ENCODE results near the gene INSC.
"Not testable (repeated sequence)": the region's sequence is repeated elsewhere in the genome, so short reads cannot be mapped to it uniquely, and the experiment has no call there.

The INSC gene, protein sequence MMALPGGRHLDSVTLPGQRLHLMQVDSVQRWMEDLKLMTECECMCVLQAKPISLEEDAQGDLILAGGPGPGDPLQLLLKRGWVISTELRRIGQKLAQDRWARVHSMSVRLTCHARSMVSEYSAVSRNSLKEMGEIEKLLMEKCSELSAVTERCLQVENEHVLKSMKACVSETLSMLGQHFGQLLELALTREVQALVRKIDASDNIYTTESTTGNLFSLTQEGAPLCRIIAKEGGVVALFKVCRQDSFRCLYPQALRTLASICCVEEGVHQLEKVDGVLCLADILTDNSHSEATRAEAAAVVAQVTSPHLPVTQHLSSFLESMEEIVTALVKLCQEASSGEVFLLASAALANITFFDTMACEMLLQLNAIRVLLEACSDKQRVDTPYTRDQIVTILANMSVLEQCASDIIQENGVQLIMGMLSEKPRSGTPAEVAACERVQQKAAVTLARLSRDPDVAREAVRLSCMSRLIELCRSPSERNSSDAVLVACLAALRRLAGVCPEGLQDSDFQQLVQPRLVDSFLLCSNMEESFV

DNA sequence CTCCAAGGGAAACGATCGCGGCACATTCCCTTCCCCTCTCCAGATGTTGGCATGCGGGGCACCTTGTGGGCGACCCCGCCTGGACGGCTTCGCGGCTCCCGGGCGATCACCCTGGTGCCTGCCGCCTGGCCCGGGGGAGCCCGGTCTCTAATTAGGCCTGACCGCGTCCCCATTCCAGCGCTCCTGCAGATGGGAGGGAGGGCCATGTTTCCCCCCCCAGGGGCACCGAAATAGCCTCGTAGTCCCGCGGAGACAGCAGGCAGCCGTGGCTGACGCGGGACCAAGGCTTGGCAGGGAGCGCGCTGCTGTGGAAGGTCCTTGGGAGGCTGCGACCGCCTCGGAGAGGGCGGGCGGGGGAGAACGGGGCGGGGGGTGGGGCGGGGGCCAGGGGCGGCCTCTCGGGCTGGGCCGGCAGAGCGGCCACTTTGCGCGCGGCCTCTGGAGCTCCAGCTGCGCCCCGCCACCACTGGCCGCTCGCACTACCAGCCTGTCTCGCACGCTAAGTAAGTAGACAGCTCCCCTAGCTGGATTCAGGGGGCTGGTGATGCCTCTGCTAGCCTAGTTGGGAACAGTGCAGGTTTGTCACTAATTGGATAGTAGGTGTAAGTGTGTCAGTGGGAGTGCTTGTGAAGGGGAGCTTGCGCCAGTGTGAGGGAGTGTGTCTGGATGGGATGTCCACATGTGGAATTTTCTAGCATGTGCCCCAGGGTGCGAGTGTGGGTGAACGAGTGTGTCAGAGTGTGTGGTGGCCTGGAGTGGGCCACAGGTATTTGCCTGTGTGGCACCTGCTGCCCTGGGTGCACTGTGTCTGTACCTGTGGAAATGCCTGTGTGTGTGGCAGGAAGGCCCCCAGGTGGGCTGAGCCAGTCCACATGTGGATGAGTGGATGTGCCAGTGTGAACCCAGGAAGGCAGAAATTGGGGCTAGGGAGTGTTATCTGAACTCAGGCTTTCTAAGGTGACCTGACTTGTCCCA, at the start of gene INSC:
Gene INSC, plus strand, starts transcription at position 423 of the 975 bp plus-strand sequence. CDS start 34,252 bp downstream, outside the sequence.
- no peak within 1 kb of the TSS for H3K27ac Mint-ChIP-seq
- peaks cover 34% of the 10 kb centered on the region for H3K27me3 Mint-ChIP-seq
- H3K4me3 Mint-ChIP-seq: no peak within 1 kb of the TSS
- H3K9me3 Mint-ChIP-seq: no peaks in the 10 kb centered on the region
- DNase-seq: no peak
- no peak for ATAC-seq
- peaks cover 30% of the 10 kb centered on the region for H3K4me1 Mint-ChIP-seq
- no peaks in the 10 kb centered on the region for H3K36me3 Mint-ChIP-seq (ENCODE audit: low read depth)

GRCh38 chr11:15069751-15070150, 45.0 kb upstream of the INSC start:
- H3K4me3 Mint-ChIP-seq; H3K36me3 Mint-ChIP-seq (ENCODE audit: low read depth): not testable (repeated sequence)
- H3K27me3 Mint-ChIP-seq: peaks cover 23% of the 10 kb centered on the region

GRCh38 chr11:15071556-15072255, 43.0 kb upstream of the INSC start:
- Mint-ChIP-seq H3K9me3 (peaks cover 16% of the 10 kb centered on the region), H3K36me3 (ENCODE audit: low read depth) (no peaks in the 10 kb centered on the region), H3K27ac (no peak overlapping the region), H3K4me1 (peaks cover 19% of the 10 kb centered on the region), H3K4me3 (no peak overlapping the region), H3K27me3 (peaks cover 23% of the 10 kb centered on the region)
- ATAC-seq: no peak
- no peak for DNase-seq

More at GRCh38 chr11:15069751-15070150, 45.0 kb upstream of the INSC start:
- DNase-seq, ATAC-seq, H3K27ac Mint-ChIP-seq: not testable (repeated sequence)
- Mint-ChIP-seq H3K4me1 (peaks cover 16% of the 10 kb centered on the region), H3K9me3 (peaks cover 16% of the 10 kb centered on the region)

GRCh38 chr11:15072551-15073143, 42.1 kb upstream of the INSC start:
- Mint-ChIP-seq H3K27ac (no peak overlapping the region), H3K27me3 (peaks cover 23% of the 10 kb centered on the region), H3K4me3 (no peak overlapping the region), H3K9me3 (peaks cover 16% of the 10 kb centered on the region), H3K36me3 (ENCODE audit: low read depth) (no peaks in the 10 kb centered on the region), H3K4me1 (peaks cover 19% of the 10 kb centered on the region)
- DNase-seq: no peak
- ATAC-seq: no peak

- Mint-ChIP-seq H3K9me3 (peaks cover 12% of the 10 kb centered on the region), H3K27ac (peak within 1 kb of the TSS; percentile 43), H3K4me3 (peak within 1 kb of the TSS; percentile 76), H3K36me3 (ENCODE audit: low read depth) (no peaks in the 10 kb centered on the region), H3K4me1 (peaks cover 19% of the 10 kb centered on the region), H3K27me3 (peaks cover 23% of the 10 kb centered on the region)
- DNase-seq (peak; percentile 36), ATAC-seq (peak; percentile 7)
These were observed 41.1 kb upstream of the INSC start, which contains the start of gene CALCB for GRCh38 chr11:15073361-15074205. TSS of gene CALCB (plus strand) at chr11:15073593. CDS start at chr11:15074719, 1,126 bp downstream.

DNA sequence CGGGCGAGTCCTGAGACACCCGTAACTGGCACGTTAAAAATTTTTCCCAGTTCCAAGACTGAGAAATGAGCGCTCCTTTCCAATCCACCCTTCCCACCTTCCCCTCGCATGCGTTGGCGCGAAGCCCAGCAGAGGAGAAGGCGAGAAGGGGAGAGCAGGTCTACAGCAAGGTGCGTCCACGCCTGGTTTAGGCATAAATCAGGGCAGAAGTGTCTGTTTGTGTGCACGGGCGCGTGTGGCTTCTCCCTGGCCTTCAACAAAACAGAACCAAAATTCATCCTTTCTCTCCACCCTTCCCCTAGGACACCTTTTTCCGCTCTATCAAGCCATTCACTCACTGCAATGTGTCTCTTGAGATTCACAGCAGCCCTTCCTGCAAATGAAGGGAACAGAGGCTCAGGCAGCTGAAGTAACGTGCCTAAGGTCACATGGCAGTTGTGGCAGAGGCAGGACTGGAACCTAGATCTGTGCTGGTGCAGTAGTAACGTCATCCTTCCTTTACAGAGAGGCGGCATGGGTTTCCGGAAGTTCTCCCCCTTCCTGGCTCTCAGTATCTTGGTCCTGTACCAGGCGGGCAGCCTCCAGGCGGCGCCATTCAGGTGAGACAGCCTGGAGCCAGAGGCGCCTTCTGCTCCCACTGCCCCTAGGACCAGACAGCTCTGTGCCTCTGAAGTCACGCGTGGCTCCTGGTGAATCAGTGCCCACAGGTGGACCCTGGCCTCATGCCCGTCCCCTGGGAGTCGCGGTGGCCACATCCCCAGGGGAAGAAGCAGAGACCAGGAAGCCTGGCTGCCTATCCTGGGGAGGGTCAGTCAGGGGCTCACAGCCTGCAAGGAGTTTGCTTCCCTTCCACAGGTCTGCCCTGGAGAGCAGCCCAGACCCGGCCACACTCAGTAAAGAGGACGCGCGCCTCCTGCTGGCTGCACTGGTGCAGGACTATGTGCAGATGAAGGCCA, 40.2 kb upstream of the INSC start:
- Mint-ChIP-seq H3K27ac (peak overlapping the region; percentile 43), H3K4me3 (peak overlapping the region; percentile 76), H3K36me3 (ENCODE audit: low read depth) (no peaks in the 10 kb centered on the region), H3K9me3 (peaks cover 7% of the 10 kb centered on the region), H3K4me1 (peaks cover 19% of the 10 kb centered on the region), H3K27me3 (peaks cover 23% of the 10 kb centered on the region)
- ATAC-seq: peak; percentile 91
- peak; percentile 92 for DNase-seq

DNA sequence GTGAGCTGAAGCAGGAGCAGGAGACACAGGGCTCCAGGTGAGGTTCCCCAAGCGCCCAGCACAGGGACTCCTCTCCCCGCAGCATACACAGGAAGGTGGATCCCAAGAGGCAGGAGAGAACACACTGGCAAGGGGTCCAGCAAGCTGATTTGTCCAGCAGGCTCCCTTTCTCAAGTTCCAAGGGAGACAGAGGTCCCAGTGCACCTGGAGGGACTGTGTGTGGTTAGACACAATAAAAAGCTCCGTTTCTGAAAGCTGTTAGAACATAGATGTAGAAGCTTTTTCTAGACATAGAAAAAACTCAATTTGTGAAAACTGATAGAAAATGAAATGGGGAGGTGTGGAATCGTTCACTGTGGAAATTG, 39.6 kb upstream of the INSC start:
- ATAC-seq: no peak
- peaks cover 2% of the 10 kb centered on the region for H3K9me3 Mint-ChIP-seq
- H3K36me3 Mint-ChIP-seq (ENCODE audit: low read depth): no peaks in the 10 kb centered on the region
- no peak overlapping the region for H3K27ac Mint-ChIP-seq
- no peak for DNase-seq
- H3K27me3 Mint-ChIP-seq: peaks cover 23% of the 10 kb centered on the region
- H3K4me3 Mint-ChIP-seq: no peak overlapping the region
- H3K4me1 Mint-ChIP-seq: peaks cover 19% of the 10 kb centered on the region

DNA sequence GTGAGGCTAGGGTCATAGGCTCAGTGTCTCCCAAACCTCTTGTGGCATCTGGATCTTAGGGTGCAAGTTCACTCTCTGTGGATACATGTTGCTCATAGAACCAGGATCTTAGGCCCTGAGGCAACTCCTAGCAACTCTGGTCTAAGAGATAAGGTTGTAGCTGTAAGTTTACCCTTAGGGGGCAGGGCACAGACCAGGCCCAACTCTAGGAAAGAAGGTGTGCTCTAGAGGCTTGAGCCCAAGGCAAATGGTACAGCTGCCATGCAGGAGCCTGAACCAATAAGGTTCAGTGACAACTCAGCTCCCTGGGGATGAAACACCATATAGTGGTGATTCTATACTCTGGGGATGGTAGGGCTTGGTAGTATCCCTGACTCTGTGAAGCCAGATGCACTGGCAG, 23.5 kb upstream of the INSC start:
- peaks cover 2% of the 10 kb centered on the region for H3K36me3 Mint-ChIP-seq (ENCODE audit: low read depth)
- peaks cover 12% of the 10 kb centered on the region for H3K27me3 Mint-ChIP-seq
- H3K4me1 Mint-ChIP-seq: no peaks in the 10 kb centered on the region
- no peak overlapping the region for H3K27ac Mint-ChIP-seq
- ATAC-seq (no peak), DNase-seq (no peak)
- H3K9me3 Mint-ChIP-seq: no peaks in the 10 kb centered on the region
- H3K4me3 Mint-ChIP-seq: no peak overlapping the region

GRCh38 chr11:15091625-15092024, 23.1 kb upstream of the INSC start:
- ATAC-seq (no peak), DNase-seq (no peak)
- no peaks in the 10 kb centered on the region for H3K4me1 Mint-ChIP-seq
- H3K4me3 Mint-ChIP-seq: no peak overlapping the region
- H3K27me3 Mint-ChIP-seq: peaks cover 12% of the 10 kb centered on the region
- no peak overlapping the region for H3K27ac Mint-ChIP-seq
- H3K36me3 Mint-ChIP-seq (ENCODE audit: low read depth): peaks cover 2% of the 10 kb centered on the region
- no peaks in the 10 kb centered on the region for H3K9me3 Mint-ChIP-seq

- Mint-ChIP-seq H3K4me3 (no peak overlapping the region), H3K4me1 (no peaks in the 10 kb centered on the region), H3K27ac (no peak overlapping the region), H3K27me3 (peaks cover 17% of the 10 kb centered on the region), H3K9me3 (no peaks in the 10 kb centered on the region), H3K36me3 (ENCODE audit: low read depth) (peaks cover 2% of the 10 kb centered on the region)
- DNase-seq: no peak
- no peak for ATAC-seq
These were observed 21.3 kb upstream of the INSC start for GRCh38 chr11:15093432-15093831.

DNA sequence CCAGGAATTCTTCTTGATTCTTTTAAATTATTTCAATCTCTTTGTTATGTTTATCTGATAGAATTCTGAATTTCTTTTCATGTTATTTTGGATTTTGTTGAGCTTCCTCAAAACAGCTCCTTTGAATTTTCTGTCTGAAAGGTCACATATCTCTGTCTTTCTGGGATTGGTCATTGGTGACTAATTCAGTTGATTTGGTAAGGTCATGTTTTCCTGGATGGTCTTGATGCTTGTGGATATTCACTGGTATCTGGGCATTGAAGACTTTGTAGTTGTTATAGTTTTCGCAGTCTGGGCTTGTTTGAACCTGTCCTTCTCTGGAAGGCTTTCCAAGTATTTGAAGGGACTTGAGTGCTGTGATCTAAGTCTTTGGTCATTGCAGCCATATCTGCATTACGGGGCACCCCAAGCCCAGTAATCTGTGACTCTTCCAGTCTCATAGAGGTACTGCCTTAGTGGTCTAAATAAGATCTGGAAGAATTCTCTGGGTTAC, 18.9 kb upstream of the INSC start:
- ATAC-seq (no peak), DNase-seq (no peak)
- Mint-ChIP-seq H3K4me3 (no peak overlapping the region), H3K36me3 (ENCODE audit: low read depth) (peaks cover 2% of the 10 kb centered on the region), H3K27me3 (peaks cover 16% of the 10 kb centered on the region), H3K27ac (no peak overlapping the region), H3K4me1 (no peaks in the 10 kb centered on the region), H3K9me3 (no peaks in the 10 kb centered on the region)

- Mint-ChIP-seq H3K4me3 (no peak overlapping the region), H3K27me3 (peaks cover 16% of the 10 kb centered on the region), H3K4me1 (no peaks in the 10 kb centered on the region), H3K36me3 (ENCODE audit: low read depth) (peaks cover 2% of the 10 kb centered on the region), H3K9me3 (no peaks in the 10 kb centered on the region), H3K27ac (no peak overlapping the region)
- DNase-seq: no peak
- no peak for ATAC-seq
These were observed 17.3 kb upstream of the INSC start for GRCh38 chr11:15097411-15097810.
